NCI-H748 (cell line): ENCODE results near the gene POLR3H.

Source experiments
- DNase-seq: peaks from one replicate; lab custom pipeline; 2025; ENCODE audit not compliant: unreplicated experiment; lab: John Stamatoyannopoulos, UW

The POLR3H gene

GRCh38 chr22:41517172-41518047 is 26.9 kb downstream of the POLR3H start:
- DNase-seq: peak; percentile 51

GRCh38 chr22:41516462-41516861 is 27.8 kb downstream of the POLR3H start:
- DNase-seq: no peak

GRCh38 chr22:41513391-41513790 is 30.9 kb downstream of the POLR3H start:
- DNase-seq: no peak

GRCh38 chr22:41512421-41513194 is 31.7 kb downstream of the POLR3H start:
- DNase-seq: peak; percentile 27

- no peak for DNase-seq
These were observed 32.7 kb downstream of the POLR3H start for GRCh38 chr22:41511521-41511968.

- DNase-seq: no peak
These were observed 35.5 kb downstream of the POLR3H start for GRCh38 chr22:41508770-41509170.

GRCh38 chr22:41507330-41508063 is 36.8 kb downstream of the POLR3H start:
- no peak for DNase-seq

- DNase-seq: no peak
These were observed 38.6 kb downstream of the POLR3H start for GRCh38 chr22:41505511-41506220.

- DNase-seq: no peak
These were observed 39.5 kb downstream of the POLR3H start for GRCh38 chr22:41504816-41505215.

- DNase-seq: no peak
These were observed 39.9 kb downstream of the POLR3H start for GRCh38 chr22:41504397-41504796.

GRCh38 chr22:41501209-41501608 is 43.1 kb downstream of the POLR3H start:
- DNase-seq: no peak

GRCh38 chr22:41500303-41500702 is 44.0 kb downstream of the POLR3H start:
- no peak for DNase-seq

GRCh38 chr22:41499624-41500280 is 44.5 kb downstream of the POLR3H start:
- DNase-seq: no peak

- DNase-seq: no peak
These were observed 45.9 kb downstream of the POLR3H start for GRCh38 chr22:41498303-41498835.

GRCh38 chr22:41491374-41492100 is 52.7 kb downstream of the POLR3H start:
- no peak for DNase-seq

- DNase-seq: no peak
These were observed 55.5 kb downstream of the POLR3H start for GRCh38 chr22:41488596-41489385.

GRCh38 chr22:41488076-41488475 is 56.2 kb downstream of the POLR3H start:
- DNase-seq: no peak
